ENCODE data around the gene PPHLN1.

DNA sequence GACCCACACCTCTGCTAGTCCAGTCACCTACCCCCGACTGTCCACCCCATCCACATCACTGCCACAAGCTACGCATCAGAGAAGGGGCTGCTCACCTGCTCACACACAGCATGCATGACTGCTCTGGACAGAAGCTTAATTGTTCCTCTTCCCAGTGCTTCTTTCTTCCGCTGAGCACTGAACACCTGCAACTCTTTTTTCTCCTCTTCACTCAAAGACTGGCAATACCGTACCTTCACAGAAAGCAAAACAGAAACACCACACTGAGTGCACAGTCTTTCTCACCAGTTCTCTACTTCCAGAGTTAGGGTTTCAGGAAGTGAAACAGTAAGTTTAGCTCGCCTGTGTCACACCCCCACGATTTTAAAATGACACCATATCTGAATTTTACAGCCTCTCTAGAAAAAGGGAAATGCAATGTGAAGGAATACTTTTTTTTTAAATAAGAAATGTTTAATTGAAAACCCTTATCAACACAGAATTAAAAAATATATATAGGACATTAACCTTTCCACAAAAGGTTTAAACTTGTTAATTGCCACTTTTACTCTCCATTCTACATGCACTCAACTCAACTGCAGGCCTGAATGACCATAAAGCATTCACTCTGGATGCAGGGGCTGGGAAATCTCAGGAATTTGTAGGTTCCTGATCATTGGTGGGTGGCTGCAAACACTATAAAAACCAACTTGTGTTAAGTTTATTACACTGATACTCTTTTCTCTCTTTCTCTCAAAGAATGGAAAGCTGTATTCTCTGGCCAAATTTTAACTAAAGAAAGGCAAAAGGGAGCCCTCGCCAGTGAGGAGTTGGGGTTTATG lies 143.6 kb downstream of the PPHLN1 start:
- no peak for TF ChIP-seq EZH2 (IDR thresholded peaks at IDR 0.05; ENCODE audit: low read depth, low read length, severe bottlenecking)
- TF ChIP-seq BRCA1 (IDR thresholded peaks at IDR 0.05; ENCODE audit: low read depth, low read length), result no peak
- TF ChIP-seq TCF12 (IDR thresholded peaks at IDR 0.05; ENCODE audit: low read depth, low read length), result no peak
- no peak for TF ChIP-seq CTCF (IDR thresholded peaks at IDR 0.05; ENCODE audit: control extremely low read depth in 1 of 3, insufficient read depth in 1 of 3, low read depth in 1 of 3, low read length in 3 of 3)
- no peak for TF ChIP-seq PHF8 (conservative IDR thresholded peaks at IDR 0.05; ENCODE audit: low read depth, low read length)
- TF ChIP-seq CHD2 (IDR thresholded peaks at IDR 0.05; ENCODE audit: low read length), result no peak
- TF ChIP-seq RBBP5 (IDR thresholded peaks at IDR 0.05; ENCODE audit: borderline replicate concordance, low read depth, low read length), result no peak
- no peak for TF ChIP-seq CREB1 (IDR thresholded peaks at IDR 0.05)

All from H1 (cell line).